Central memory CD4-positive, alpha-beta T cell (primary cell): ENCODE measurements around the gene MOCS1.

Source experiments
- DNase-seq: peaks from one replicate; pipeline ENCODE4 v3.0.0; 2022

The MOCS1 gene

GRCh38 chr6:39923394-39923793, 10.9 kb downstream of the MOCS1 start:
- DNase-seq, result no peak

- DNase-seq, result no peak
Measured at GRCh38 chr6:39922821-39923220, 11.4 kb downstream of the MOCS1 start.

GRCh38 chr6:39920157-39920556, 14.1 kb downstream of the MOCS1 start:
- no peak for DNase-seq

GRCh38 chr6:39918831-39919230, 15.4 kb downstream of the MOCS1 start:
- no peak for DNase-seq

GRCh38 chr6:39917981-39918380, 16.3 kb downstream of the MOCS1 start:
- DNase-seq, result no peak

GRCh38 chr6:39917329-39917728, 16.9 kb downstream of the MOCS1 start:
- DNase-seq, result no peak

GRCh38 chr6:39915866-39916265, 18.4 kb downstream of the MOCS1 start:
- DNase-seq, result no peak

- no peak for DNase-seq
Measured at GRCh38 chr6:39914239-39914638, 20.0 kb downstream of the MOCS1 start.

GRCh38 chr6:39913391-39913916, 20.8 kb downstream of the MOCS1 start:
- no peak for DNase-seq

GRCh38 chr6:39912446-39912845, 21.8 kb downstream of the MOCS1 start:
- no peak for DNase-seq

- DNase-seq, result no peak
Measured at GRCh38 chr6:39911513-39912125, 22.6 kb downstream of the MOCS1 start.

- no peak for DNase-seq
Measured at GRCh38 chr6:39910744-39911143, 23.5 kb downstream of the MOCS1 start.

GRCh38 chr6:39910164-39910563, 24.1 kb downstream of the MOCS1 start:
- DNase-seq, result no peak

GRCh38 chr6:39909701-39910100, 24.6 kb downstream of the MOCS1 start:
- no peak for DNase-seq

GRCh38 chr6:39908838-39909583, 25.3 kb downstream of the MOCS1 start:
- no peak for DNase-seq

GRCh38 chr6:39907871-39908575, 26.2 kb downstream of the MOCS1 start:
- DNase-seq, result no peak

GRCh38 chr6:39906318-39906761, 27.9 kb downstream of the MOCS1 start:
- no peak for DNase-seq

- DNase-seq, result no peak
Measured at GRCh38 chr6:39905640-39905975, 28.7 kb downstream of the MOCS1 start.

- no peak for DNase-seq
Measured at GRCh38 chr6:39904946-39905639, 29.2 kb downstream of the MOCS1 start.

- no peak for DNase-seq
Measured at GRCh38 chr6:39903656-39904055, 30.6 kb downstream of the MOCS1 start.

- no peak for DNase-seq
Measured at GRCh38 chr6:39902786-39903465, 31.3 kb downstream of the MOCS1 start.

GRCh38 chr6:39902136-39902535, 32.1 kb downstream of the MOCS1 start:
- no peak for DNase-seq

GRCh38 chr6:39901670-39902069, 32.6 kb downstream of the MOCS1 start:
- DNase-seq, result no peak
